Aorta (tissue), 5 donors: ENCODE results near the gene BANF1. TPM values are rescaled to one million over a fixed set of nuclear protein-coding genes. Genes with fewer than 3 reads are reported as not detected.
"Not testable (repeated sequence)": the region's sequence is repeated elsewhere in the genome, so short reads cannot be mapped to it uniquely, and the experiment has no call there.

ENCODE experiments used
- ATAC-seq: fragments of 200-7000 bp; cut with Tn5 transposase; one replicate; pipeline ENCODE4 v1.9.1; 2022; ENCODE audit warnings: moderate library complexity; ENCODE audit not compliant: low FRiP score
- DNase-seq, 2 donors: peaks; one replicate each; pipeline ENCODE4 v3.0.0-alpha.2; 2020
- H3K27ac ChIP-seq, 2 donors: one replicate each; pipeline ENCODE4 v1.5.1; 2013; ENCODE audit warnings: low read length in 2 of 2, mild to moderate bottlenecking in 2 of 2, moderate library complexity in 2 of 2, control low read depth in 1 of 2, inconsistent platforms in 1 of 2, low read depth in 1 of 2
- H3K27me3 ChIP-seq, 2 donors: one replicate each; pipeline ENCODE4 v1.6.1; 2013; ENCODE audit warnings: control low read depth in 1 of 2, low read length in 1 of 2, mild to moderate bottlenecking in 1 of 2, moderate library complexity in 1 of 2; ENCODE audit not compliant: insufficient read depth in 2 of 2, control insufficient read depth in 1 of 2
- H3K36me3 ChIP-seq, 2 donors: one replicate each; pipeline ENCODE4 v1.6.1; 2013; ENCODE audit warnings: control low read depth in 1 of 2, low read length in 1 of 2, mild to moderate bottlenecking in 1 of 2; ENCODE audit not compliant: insufficient read depth in 2 of 2, control insufficient read depth in 1 of 2
- H3K4me1 ChIP-seq, 2 donors: one replicate each; pipeline ENCODE4 v1.6.1; 2013; ENCODE audit warnings: low read length in 2 of 2, control low read depth in 1 of 2, mild to moderate bottlenecking in 1 of 2, moderate library complexity in 1 of 2; ENCODE audit not compliant: insufficient read depth in 2 of 2, control insufficient read depth in 1 of 2
- H3K4me3 ChIP-seq, 2 donors: one replicate each; pipeline ENCODE4 v1.5.1; 2013; ENCODE audit warnings: low read length in 2 of 2, control low read depth in 1 of 2, mild to moderate bottlenecking in 1 of 2
- H3K9me3 ChIP-seq: one replicate; pipeline ENCODE4 v1.6.1; 2013; ENCODE audit warnings: mild to moderate bottlenecking, low read length; ENCODE audit not compliant: control insufficient read depth
- WGBS, 2 donors: extraction: QIAGEN DNeasy Blood & Tissue Kit; methylation state at CpG; one replicate each; pipeline ENCODE4 v1.1.7; 2013; 5-methylcytosine and 5-hydroxymethylcytosine counted together
- intact Hi-C, 2 donors: fragments of 100-400 bp; cut with DNase I; formaldehyde crosslinking; loops; one replicate each; pipeline versions ENCODE4 v1.14.2 to v1.15.0; 2022
- polyA plus RNA-seq, 2 donors: library from polyadenylated mRNA; stranded (reverse); fragments of 200-250 nt; gene quantifications; one replicate each; pipeline ENCODE4 v1.2.3, GENCODE V29; 2013
- total RNA-seq, 2 donors: library from RNA; stranded (reverse); fragmentation: NEBNext Ultra II Directional; extraction: Animal tissue kit (Norgen Biotek cat#: 25700); gene quantifications; one replicate each; pipeline ENCODE4 v1.2.1, GENCODE V29; 2021
- donor health status: healthy with polysubstance abuse.
- donor health status: Bipolar disorder and iron deficiency.
- donor health status: DM: no; HTN: no; CAD: no.
- donor health status: DM: no; HTN: no; CAD: no.
- donor health status: DM: yes; HTN: yes; CAD: no.

The BANF1 gene
- total and polyA plus RNA-seq, 4 donors: 136 to 187 (median 150) TPM

GRCh38 chr11:66006134-66006890, 4.0 kb downstream of the BANF1 start:
- Histone ChIP-seq H3K9me3 (no peaks in the 10 kb centered on the region), H3K4me1 (no peaks in the 10 kb centered on the region), H3K4me3 (no peak overlapping the region), H3K27me3 (no peaks in the 10 kb centered on the region), H3K36me3 (no peaks in the 10 kb centered on the region), H3K27ac (peak overlapping the region in 1 of 2 donors; percentile 23)
- WGBS, 2 donors: 79 to 80% methylated on average over 13 of the region's 13 CpGs
- DNase-seq: peak in 1 of 2 donors; percentile 36
- ATAC-seq: no peak
- intact Hi-C loops: no loop called here

- no peak for ATAC-seq
- no peak overlapping the region for H3K4me3 ChIP-seq
- H3K9me3 ChIP-seq: no peaks in the 10 kb centered on the region
- H3K4me1 ChIP-seq: no peaks in the 10 kb centered on the region
- no peaks in the 10 kb centered on the region for H3K27me3 ChIP-seq
- intact Hi-C loops: no loop called here
- H3K36me3 ChIP-seq: no peaks in the 10 kb centered on the region
- peak in 1 of 2 donors; percentile 21 for DNase-seq
- peak overlapping the region in 1 of 2 donors; percentile 34 for H3K27ac ChIP-seq
- WGBS, 2 donors: 62 to 66% methylated on average over 4 of the region's 4 CpGs
These were observed 4.5 kb downstream of the BANF1 start for GRCh38 chr11:66006891-66007176.

- Histone ChIP-seq H3K9me3 (no peaks in the 10 kb centered on the region), H3K4me1 (no peaks in the 10 kb centered on the region), H3K27me3 (no peaks in the 10 kb centered on the region), H3K4me3 (no peak overlapping the region), H3K36me3 (no peaks in the 10 kb centered on the region), H3K27ac (peak overlapping the region in 1 of 2 donors; percentile 34)
- 63% methylated on average over 5 of the region's 5 CpGs for whole genome bisulfite sequencing, 2 donors
- ATAC-seq (no peak), DNase-seq (peak in 1 of 2 donors; percentile 48)
- intact Hi-C loops: no loop called here
These were observed 4.9 kb downstream of the BANF1 start for GRCh38 chr11:66007201-66007634.

- Histone ChIP-seq H3K9me3 (no peaks in the 10 kb centered on the region), H3K27ac (no peak overlapping the region), H3K4me3 (no peak overlapping the region), H3K36me3 (no peaks in the 10 kb centered on the region), H3K27me3 (no peaks in the 10 kb centered on the region), H3K4me1 (no peaks in the 10 kb centered on the region)
- WGBS, 2 donors: 93 to 94% methylated on average over 2 of the region's 2 CpGs
- intact Hi-C loops: no loop called here
- DNase-seq (no peak), ATAC-seq (no peak)
These were observed 5.8 kb downstream of the BANF1 start for GRCh38 chr11:66008095-66008467.

GRCh38 chr11:66008468-66009101, 6.3 kb downstream of the BANF1 start:
- Histone ChIP-seq H3K9me3 (no peaks in the 10 kb centered on the region), H3K4me3 (no peak overlapping the region), H3K27me3 (no peaks in the 10 kb centered on the region), H3K27ac (peak overlapping the region in 1 of 2 donors; percentile 16), H3K36me3 (no peaks in the 10 kb centered on the region), H3K4me1 (no peaks in the 10 kb centered on the region)
- WGBS, 2 donors: 60 to 64% methylated on average over 10 of the region's 10 CpGs
- DNase-seq (no peak), ATAC-seq (no peak)
- intact Hi-C loops: no loop called here

- DNase-seq, H3K36me3 ChIP-seq, H3K9me3 ChIP-seq, H3K27me3 ChIP-seq, H3K4me1 ChIP-seq, ATAC-seq, H3K4me3 ChIP-seq, intact Hi-C loops, H3K27ac ChIP-seq: not testable (repeated sequence)
- 90 to 93% methylated on average over 4 of the region's 4 CpGs for WGBS, 2 donors
These were observed 7.7 kb downstream of the BANF1 start for GRCh38 chr11:66010036-66010435.

GRCh38 chr11:66011239-66011784, 9.0 kb downstream of the BANF1 start:
- Histone ChIP-seq H3K9me3 (no peaks in the 10 kb centered on the region), H3K36me3 (no peaks in the 10 kb centered on the region), H3K27ac (peak overlapping the region; percentile 57 to 59), H3K4me3 (no peak overlapping the region), H3K27me3 (no peaks in the 10 kb centered on the region), H3K4me1 (no peaks in the 10 kb centered on the region)
- DNase-seq: no peak
- 38 to 42% methylated on average over 13 to 14 of the region's 14 CpGs for WGBS, 2 donors
- ATAC-seq: no peak
- intact Hi-C loops: no loop called here

- Histone ChIP-seq H3K27me3 (no peaks in the 10 kb centered on the region), H3K9me3 (no peaks in the 10 kb centered on the region), H3K4me3 (no peak within 1 kb of the TSS), H3K27ac (peak within 1 kb of the TSS; percentile 57 to 59), H3K4me1 (no peaks in the 10 kb centered on the region), H3K36me3 (no peaks in the 10 kb centered on the region)
- no peak for DNase-seq
- intact Hi-C loops: no loop called here
- no peak for ATAC-seq
- WGBS, 2 donors: 10 to 14% methylated on average over 56 to 61 of the region's 61 CpGs
These were observed 9.5 kb downstream of the BANF1 start, which contains the start of gene CST6 for GRCh38 chr11:66011785-66012303. Gene CST6, plus strand, starts transcription at chr11:66012008. Its CDS starts 37 bp downstream, at chr11:66012045.
